Neural cell (in vitro differentiated cells): ENCODE results near the gene CAMSAP2. TPM values are rescaled to one million over a fixed set of nuclear protein-coding genes. Genes with fewer than 3 reads are reported as not detected.

ENCODE experiments used
- H2AFZ ChIP-seq: fragments of 200-600, 300-800 bp; sonication (generic), shearing (Covaris generic); 2 replicates; pipeline ENCODE4 v1.6.0; 2014; ENCODE audit warnings: low read depth, mild to moderate bottlenecking, antibody characterized with exemption, low read length, moderate library complexity
- H3F3A ChIP-seq: fragments of 200-600 bp; shearing (Covaris generic); 2 replicates; pipeline ENCODE4 v1.6.1; 2016; ENCODE audit warnings: mild to moderate bottlenecking, moderate library complexity, mixed read lengths, antibody characterized with exemption, low read length; ENCODE audit not compliant: insufficient read depth, poor library complexity, severe bottlenecking
- H3K27ac ChIP-seq: fragments of 200-600, 300-800 bp; sonication (generic), shearing (Covaris generic); 2 replicates; pipeline ENCODE4 v1.5.1; 2014; ENCODE audit warnings: mild to moderate bottlenecking, low read length, moderate library complexity
- H3K27me3 ChIP-seq: fragments of 300-800, 200-600 bp; sonication (generic), shearing (Covaris generic); 2 replicates; pipeline ENCODE4 v1.6.0; 2014; ENCODE audit warnings: mild to moderate bottlenecking, low read depth, low read length, moderate library complexity; ENCODE audit not compliant: insufficient read depth
- H3K36me3 ChIP-seq: fragments of 300-800, 200-600 bp; sonication (generic), shearing (Covaris generic); 2 replicates; pipeline ENCODE4 v1.5.1; 2014; ENCODE audit warnings: mild to moderate bottlenecking, antibody characterized with exemption, low read length, moderate library complexity; ENCODE audit not compliant: insufficient read depth
- H3K4me2 ChIP-seq: fragments of 300-800, 200-600 bp; sonication (generic), shearing (Covaris generic); 2 replicates; pipeline ENCODE4 v1.6.0; 2014; ENCODE audit warnings: mild to moderate bottlenecking, low read length
- H3K4me3 ChIP-seq: fragments of 300-800, 200-600 bp; sonication (generic), shearing (Covaris generic); 2 replicates; pipeline ENCODE4 v1.5.1; 2014; ENCODE audit warnings: mild to moderate bottlenecking, low read length, moderate library complexity
- H3K79me2 ChIP-seq: fragments of 200-600 bp; shearing (Covaris generic); replicated peaks from 2 replicates; pipeline ENCODE4 v1.6.0; 2014; ENCODE audit warnings: mild to moderate bottlenecking, low read length, moderate library complexity; ENCODE audit not compliant: insufficient read depth
- H3K9ac ChIP-seq: fragments of 300-800, 200-600 bp; sonication (generic), shearing (Covaris generic); 2 replicates; pipeline ENCODE4 v1.6.1; 2016; ENCODE audit warnings: mild to moderate bottlenecking, low read length, mixed read lengths
- H3K9me2 ChIP-seq: fragments of 200-600 bp; shearing (Covaris generic); 2 replicates; pipeline ENCODE4 v1.6.1; 2016; ENCODE audit warnings: mild to moderate bottlenecking, low read length, mixed read lengths; ENCODE audit not compliant: insufficient read depth
- H3K9me3 ChIP-seq: fragments of 200-600, 300-800 bp; sonication (generic), shearing (Covaris generic); 2 replicates; pipeline ENCODE4 v1.6.1; 2016; ENCODE audit warnings: mild to moderate bottlenecking, mixed run types, low read length, moderate library complexity, mixed read lengths
- H4K20me1 ChIP-seq: fragments of 200-600 bp; shearing (Covaris generic); 2 replicates; pipeline ENCODE4 v1.6.1; 2016; ENCODE audit warnings: mild to moderate bottlenecking, mixed run types; ENCODE audit not compliant: insufficient read depth
- CTCF ChIP-seq: fragments of 450-650 bp; IDR thresholded peaks from 2 replicates; pipeline ENCODE4 v1.5.1; 2014; ENCODE audit warnings: antibody characterized with exemption, mild to moderate bottlenecking, moderate library complexity; ENCODE audit not compliant: poor library complexity, severe bottlenecking
- EP300 ChIP-seq: fragments of 450-650 bp; conservative IDR thresholded peaks from 2 replicates; pipeline ENCODE4 v1.6.1; 2014; ENCODE audit warnings: antibody characterized with exemption, mild to moderate bottlenecking, moderate library complexity; ENCODE audit not compliant: poor library complexity, severe bottlenecking
- EZH2 ChIP-seq: fragments of 200-600, 300-800 bp; shearing (Covaris generic), sonication (generic); IDR thresholded peaks from 2 replicates; pipeline ENCODE4 v1.6.1; 2014; ENCODE audit warnings: antibody characterized with exemption, low read length, borderline replicate concordance, mild to moderate bottlenecking; ENCODE audit not compliant: insufficient read depth, poor library complexity, severe bottlenecking
- MXI1 ChIP-seq: fragments of 450-650 bp; conservative IDR thresholded peaks from 2 replicates; pipeline ENCODE4 v1.6.1; 2014; ENCODE audit warnings: antibody characterized with exemption, mild to moderate bottlenecking; ENCODE audit not compliant: poor library complexity, severe bottlenecking
- POLR2AphosphoS5 ChIP-seq: IDR thresholded peaks from 2 replicates; pipeline ENCODE4 v1.6.1; 2012
- RAD21 ChIP-seq: fragments of 450-650 bp; conservative IDR thresholded peaks from 2 replicates; pipeline ENCODE4 v1.6.1; 2014; ENCODE audit warnings: antibody characterized with exemption, mild to moderate bottlenecking, moderate library complexity
- REST ChIP-seq: IDR thresholded peaks from 2 replicates; pipeline ENCODE4 v1.6.1; 2012; ENCODE audit warnings: borderline replicate concordance
- SMC3 ChIP-seq: fragments of 450-650 bp; conservative IDR thresholded peaks from 2 replicates; pipeline ENCODE4 v1.6.1; 2014; ENCODE audit warnings: antibody characterized with exemption, mild to moderate bottlenecking, moderate library complexity; ENCODE audit not compliant: poor library complexity
- TAF1 ChIP-seq: IDR thresholded peaks from 2 replicates; pipeline ENCODE4 v1.6.1; 2012; ENCODE audit warnings: low read depth
- polyA plus RNA-seq: library from polyadenylated mRNA; depleted of rRNA; stranded (reverse); fragments of >200 nt; gene quantifications from 2 replicates; pipeline ENCODE4 v1.2.3, GENCODE V29; 2014

The CAMSAP2 gene
- polyA plus RNA-seq, 1 donor from 2014 or later: 52.7 TPM

DNA sequence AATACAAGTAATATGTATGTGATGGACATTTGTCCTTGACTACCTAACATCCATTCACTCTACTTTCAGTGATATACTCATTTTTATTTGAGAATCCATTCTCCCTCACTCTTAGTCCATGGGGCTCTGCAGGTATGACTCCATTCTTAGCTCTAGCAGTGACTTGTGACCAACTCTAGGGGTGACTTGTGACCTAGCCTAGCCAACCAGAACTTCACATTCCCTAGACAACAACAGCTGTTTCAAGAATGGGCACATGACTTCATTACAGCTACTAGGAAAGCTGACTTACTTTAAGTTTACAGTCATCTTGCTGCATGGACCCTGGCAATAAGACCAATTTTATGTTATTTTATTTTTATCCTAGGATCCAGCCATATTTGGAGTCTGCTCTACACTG, 45.4 kb upstream of the CAMSAP2 start:
- H3K9ac ChIP-seq: no peak overlapping the region
- no peak overlapping the region for H3K27ac ChIP-seq

GRCh38 chr1:200694738-200695137, 44.0 kb upstream of the CAMSAP2 start:
- H3K4me3 ChIP-seq: no peak overlapping the region
- no peak overlapping the region for H3K27ac ChIP-seq
- H4K20me1 ChIP-seq: no peaks in the 10 kb centered on the region
- no peak overlapping the region for H2AFZ ChIP-seq
- no peaks in the 10 kb centered on the region for H3K27me3 ChIP-seq
- H3K9me2 ChIP-seq: no peaks in the 10 kb centered on the region
- no peaks in the 10 kb centered on the region for H3K9me3 ChIP-seq
- no peaks in the 10 kb centered on the region for H3K79me2 ChIP-seq
- H3K9ac ChIP-seq: no peak overlapping the region
- H3F3A ChIP-seq: no peaks in the 10 kb centered on the region
- H3K4me2 ChIP-seq: no peak overlapping the region
- H3K36me3 ChIP-seq: no peaks in the 10 kb centered on the region
- TF ChIP-seq REST: no peak
- TF ChIP-seq POLR2AphosphoS5: no peak
- TF ChIP-seq RAD21: no peak
- no peak for TF ChIP-seq EP300
- TF ChIP-seq CTCF: no peak
- no peak for TF ChIP-seq EZH2

More for the DNA sequence above, 45.4 kb upstream of the CAMSAP2 start:
- H2AFZ ChIP-seq: no peak overlapping the region
- H3K27me3 ChIP-seq: no peaks in the 10 kb centered on the region
- no peaks in the 10 kb centered on the region for H3K36me3 ChIP-seq
- H4K20me1 ChIP-seq: no peaks in the 10 kb centered on the region
- no peaks in the 10 kb centered on the region for H3K9me2 ChIP-seq
- H3K79me2 ChIP-seq: no peaks in the 10 kb centered on the region
- H3K4me2 ChIP-seq: no peak overlapping the region
- H3F3A ChIP-seq: no peaks in the 10 kb centered on the region
- H3K9me3 ChIP-seq: no peaks in the 10 kb centered on the region
- H3K4me3 ChIP-seq: no peak overlapping the region
- TF ChIP-seq RAD21: no peak
- TF ChIP-seq CTCF: no peak
- no peak for TF ChIP-seq EZH2
- TF ChIP-seq REST: no peak
- TF ChIP-seq TAF1: no peak
- no peak for TF ChIP-seq SMC3
- no peak for TF ChIP-seq EP300
- TF ChIP-seq MXI1: no peak
- no peak for TF ChIP-seq POLR2AphosphoS5
